Measurements from ENCODE around the gene ZNF558.

ZNF558 gene

GRCh38 chr19:8832132-8833021 is at the start of gene ZNF558, which contains the start of gene MBD3L1:
TSS of gene ZNF558 (minus strand) at chr19:8832304. CDS start at chr19:8822659, 9,645 bp downstream.
TSS of gene MBD3L1 (plus strand) at chr19:8832377. CDS start at chr19:8842679, 10,302 bp downstream.
- peak; percentile 95 for DNase-seq

- no peak for DNase-seq
Observed at GRCh38 chr19:8881512-8881911, 49.4 kb upstream of the ZNF558 start.

GRCh38 chr19:8880868-8881488 is 48.9 kb upstream of the ZNF558 start:
- no peak for DNase-seq

- DNase-seq = no peak
Observed at GRCh38 chr19:8877854-8878705, 46.0 kb upstream of the ZNF558 start.

GRCh38 chr19:8866344-8866743 is 34.2 kb upstream of the ZNF558 start:
- DNase-seq = no peak

- no peak for DNase-seq
Observed at GRCh38 chr19:8858260-8858659, 26.2 kb upstream of the ZNF558 start.

- no peak for DNase-seq
Observed at GRCh38 chr19:8850488-8850887, 18.4 kb upstream of the ZNF558 start.

- no peak for DNase-seq
Observed at GRCh38 chr19:8849232-8849631, 17.1 kb upstream of the ZNF558 start.

- no peak for DNase-seq
Observed at GRCh38 chr19:8846819-8847218, 14.7 kb upstream of the ZNF558 start.

- DNase-seq = no peak
Observed at GRCh38 chr19:8840708-8841107, 8.6 kb upstream of the ZNF558 start.

GRCh38 chr19:8835877-8836276 is 3.8 kb upstream of the ZNF558 start:
- DNase-seq = no peak

- no peak for DNase-seq
Observed at GRCh38 chr19:8835446-8835845, 3.3 kb upstream of the ZNF558 start.

GRCh38 chr19:8831832-8832131 is 322 bp downstream of the ZNF558 start:
- DNase-seq = no peak

- DNase-seq = no peak
Observed at GRCh38 chr19:8831373-8831772, 731 bp downstream of the ZNF558 start.

- DNase-seq = no peak
Observed at GRCh38 chr19:8827277-8827676, 4.8 kb downstream of the ZNF558 start.

- no peak for DNase-seq
Observed at GRCh38 chr19:8826371-8826770, 5.7 kb downstream of the ZNF558 start.

GRCh38 chr19:8821748-8822241 is 10.3 kb downstream of the ZNF558 start:
- DNase-seq = no peak

GRCh38 chr19:8820234-8820633 is 11.9 kb downstream of the ZNF558 start:
- DNase-seq = no peak

GRCh38 chr19:8815780-8816179 is 16.3 kb downstream of the ZNF558 start:
- DNase-seq = no peak

GRCh38 chr19:8814176-8814575 is 17.9 kb downstream of the ZNF558 start:
- DNase-seq = no peak

- DNase-seq = no peak
Observed at GRCh38 chr19:8811315-8812172, 20.6 kb downstream of the ZNF558 start.

GRCh38 chr19:8806661-8807060 is 25.4 kb downstream of the ZNF558 start:
- DNase-seq = no peak
